Mucosa of rectum (tissue), 2 donors: ENCODE measurements around the gene ALG3.
"Not testable (repeated sequence)": the region's sequence is repeated elsewhere in the genome, so short reads cannot be mapped to it uniquely, and the experiment has no call there.

ENCODE experiments used
- H3K27ac ChIP-seq, 2 donors: one replicate each; pipeline ENCODE4 v1.7.0; 2013; ENCODE audit warnings: inconsistent platforms in 2 of 2, low read depth in 2 of 2, low read length in 2 of 2
- H3K27me3 ChIP-seq, 2 donors: one replicate each; pipeline ENCODE4 v1.7.0; 2013; ENCODE audit warnings: low read length in 2 of 2; ENCODE audit not compliant: control insufficient read depth in 2 of 2, insufficient read depth in 2 of 2
- H3K36me3 ChIP-seq, 2 donors: one replicate each; pipeline ENCODE4 v1.7.0; 2013; ENCODE audit warnings: low read length in 2 of 2; ENCODE audit not compliant: control insufficient read depth in 2 of 2, insufficient read depth in 2 of 2
- H3K4me1 ChIP-seq, 2 donors: one replicate each; pipeline ENCODE4 v1.7.0; 2013; ENCODE audit warnings: low read length in 2 of 2, mild to moderate bottlenecking in 1 of 2; ENCODE audit not compliant: control insufficient read depth in 2 of 2, insufficient read depth in 2 of 2
- H3K4me3 ChIP-seq, 2 donors: one replicate each; pipeline ENCODE4 v1.7.0; 2013; ENCODE audit warnings: low read length in 2 of 2
- H3K9ac ChIP-seq, 2 donors: one replicate each; pipeline ENCODE4 v1.7.0; 2013; ENCODE audit warnings: low read length in 2 of 2, low read depth in 1 of 2, mild to moderate bottlenecking in 1 of 2
- H3K9me3 ChIP-seq, 2 donors: one replicate each; pipeline ENCODE4 v1.7.0; 2013; ENCODE audit warnings: low read length in 2 of 2; ENCODE audit not compliant: control insufficient read depth in 2 of 2
- donor health status: healthy.
- donor health status: Normal muscosa, but diverticular disease.

Gene ALG3

DNA sequence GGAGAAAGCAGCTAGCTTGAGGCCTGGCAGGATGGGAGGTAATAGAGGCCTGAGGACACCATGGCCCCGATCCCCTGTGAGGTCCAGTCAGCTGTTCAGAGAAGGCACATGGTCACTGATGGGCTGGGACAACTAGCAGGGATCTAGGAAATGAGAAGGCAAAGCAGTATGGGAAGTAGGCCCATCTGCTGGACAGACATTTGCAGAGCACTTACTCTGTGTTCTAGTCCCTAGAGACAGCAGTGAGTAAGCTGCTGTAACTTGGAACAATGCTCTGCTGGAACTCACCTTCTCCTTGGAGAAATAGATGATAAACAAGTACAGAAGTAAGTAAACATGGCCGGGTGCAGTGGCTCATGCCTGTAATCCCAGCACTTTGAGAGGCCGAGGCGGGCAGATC, 34.2 kb upstream of the ALG3 start:
- Histone ChIP-seq H3K4me1 (no peaks in the 10 kb centered on the region), H3K4me3 (no peak overlapping the region), H3K9me3 (no peaks in the 10 kb centered on the region), H3K27ac (no peak overlapping the region), H3K36me3 (no peaks in the 10 kb centered on the region), H3K27me3 (peaks cover 1 to 8% of the 10 kb centered on the region in 2 donors), H3K9ac (no peak overlapping the region)

DNA sequence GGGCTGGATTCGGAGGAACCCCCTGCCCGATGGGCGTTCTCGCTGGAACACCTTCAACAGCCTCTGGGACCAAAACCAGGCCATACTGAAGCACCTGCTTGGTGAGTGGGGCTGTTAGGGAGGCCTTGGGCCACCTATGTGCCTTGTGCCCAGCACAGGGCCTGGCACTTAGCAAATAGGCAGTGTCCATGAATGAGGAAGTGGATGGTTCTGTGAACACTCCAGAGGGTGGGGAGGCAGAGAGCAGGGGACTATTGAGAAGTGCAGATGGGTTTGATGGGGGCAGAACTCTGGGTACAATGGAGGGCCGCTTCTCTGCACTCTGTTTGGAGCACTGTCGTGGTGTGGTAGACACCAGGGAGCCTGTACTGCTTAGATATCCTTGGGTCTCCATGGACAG, 28.6 kb upstream of the ALG3 start:
- no peak overlapping the region for H3K27ac ChIP-seq
- no peaks in the 10 kb centered on the region for H3K36me3 ChIP-seq
- no peaks in the 10 kb centered on the region for H3K4me1 ChIP-seq
- peaks cover 16 to 23% of the 10 kb centered on the region in 2 donors for H3K27me3 ChIP-seq
- H3K9me3 ChIP-seq, result no peaks in the 10 kb centered on the region
- no peak overlapping the region for H3K9ac ChIP-seq
- no peak overlapping the region for H3K4me3 ChIP-seq

DNA sequence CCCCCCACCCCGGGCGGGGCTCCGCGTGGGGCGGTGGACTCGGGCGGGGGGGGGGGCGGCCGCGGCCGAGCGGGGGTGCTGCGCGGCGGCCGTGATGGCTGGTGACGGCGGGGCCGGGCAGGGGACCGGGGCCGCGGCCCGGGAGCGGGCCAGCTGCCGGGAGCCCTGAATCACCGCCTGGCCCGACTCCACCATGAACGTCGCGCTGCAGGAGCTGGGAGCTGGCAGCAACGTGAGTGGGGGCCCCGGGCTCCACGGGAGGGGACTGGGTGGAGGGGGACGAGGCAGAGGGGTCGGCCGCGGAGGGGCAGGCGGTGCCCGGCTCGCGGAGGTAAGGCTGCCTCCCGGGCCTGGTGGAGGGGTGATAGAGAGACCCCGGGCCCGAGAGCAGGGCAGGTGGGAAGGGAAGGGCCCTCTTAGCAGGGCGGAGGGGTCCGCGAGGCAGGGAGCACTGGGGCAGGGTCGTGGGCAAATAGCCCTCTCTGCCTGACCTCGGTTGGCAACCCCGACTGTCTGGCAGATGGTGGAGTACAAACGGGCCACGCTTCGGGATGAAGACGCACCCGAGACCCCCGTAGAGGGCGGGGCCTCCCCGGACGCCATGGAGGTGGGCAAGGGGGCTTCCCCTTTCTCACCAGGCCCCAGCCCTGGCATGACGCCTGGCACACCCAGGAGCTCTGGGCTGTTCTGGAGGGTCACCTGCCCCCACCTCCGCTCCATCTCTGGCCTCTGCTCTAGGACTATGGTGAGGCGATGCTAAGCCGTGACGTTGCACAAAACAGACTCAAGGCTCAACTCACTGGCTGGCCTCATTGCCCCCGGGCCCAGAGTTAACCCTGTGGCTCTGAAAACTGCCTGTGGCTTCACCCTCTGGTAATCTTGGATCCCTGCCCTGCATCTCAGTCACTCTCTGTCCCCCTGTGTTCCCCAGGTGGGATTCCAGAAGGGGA, 27.5 kb upstream of the ALG3 start, which contains the start of gene ECE2:
Gene ECE2 (plus strand): TSS at position 62 of the 950 bp plus-strand sequence. CDS start 132 bp downstream, at position 194.
- H3K27me3 ChIP-seq, result peaks cover 16 to 21% of the 10 kb centered on the region in 2 donors

DNA sequence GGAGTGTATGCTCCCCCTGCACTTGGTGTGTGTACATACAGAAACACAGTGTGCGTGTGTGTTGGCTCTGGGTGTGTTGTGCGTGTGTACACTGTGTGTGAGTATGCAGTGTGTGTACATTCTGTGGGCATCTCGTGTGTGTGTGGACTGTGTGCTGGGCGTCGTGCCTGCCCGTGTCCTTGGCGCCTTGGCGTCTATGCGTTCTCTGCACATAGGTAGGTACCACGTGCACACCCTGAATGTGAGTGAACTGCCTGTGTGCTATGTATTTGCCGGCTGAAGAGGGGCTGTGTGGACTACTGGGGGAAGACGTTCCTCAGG, 26.6 kb upstream of the ALG3 start:
- no peaks in the 10 kb centered on the region for H3K4me1 ChIP-seq
- H3K9me3 ChIP-seq, result no peaks in the 10 kb centered on the region
- H3K27ac ChIP-seq, result no peak overlapping the region
- no peaks in the 10 kb centered on the region for H3K36me3 ChIP-seq
- no peak overlapping the region for H3K9ac ChIP-seq
- no peak overlapping the region for H3K4me3 ChIP-seq
- H3K27me3 ChIP-seq, result peaks cover 16 to 21% of the 10 kb centered on the region in 2 donors

More for the DNA sequence above, 27.5 kb upstream of the ALG3 start, which contains the start of gene ECE2:
- Histone ChIP-seq H3K9me3 (no peaks in the 10 kb centered on the region), H3K9ac (no peak within 1 kb of the TSS), H3K36me3 (no peaks in the 10 kb centered on the region), H3K4me3 (no peak within 1 kb of the TSS), H3K27ac (no peak within 1 kb of the TSS), H3K4me1 (no peaks in the 10 kb centered on the region)

DNA sequence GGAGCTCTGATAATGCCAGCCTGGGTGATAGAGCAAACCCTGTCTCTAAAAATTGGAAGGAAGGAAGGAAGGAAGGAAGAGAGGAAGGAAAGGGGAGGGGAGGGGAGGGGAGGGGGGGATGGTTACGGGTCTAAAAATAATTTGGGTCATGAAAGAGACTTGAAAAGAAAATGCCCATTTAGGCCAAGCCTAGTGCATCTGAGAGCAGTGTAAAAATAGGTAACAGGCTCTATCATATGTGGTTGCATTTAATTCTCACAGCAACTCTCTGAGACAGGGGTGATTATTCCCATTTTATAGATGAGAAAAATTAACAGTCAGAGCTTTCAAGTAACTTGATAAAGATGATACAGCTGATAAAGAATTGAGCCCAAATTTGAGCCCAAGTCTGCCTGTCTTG, 23.5 kb upstream of the ALG3 start:
- no peaks in the 10 kb centered on the region for H3K9me3 ChIP-seq
- H3K4me3 ChIP-seq, result no peak overlapping the region
- no peak overlapping the region for H3K27ac ChIP-seq
- H3K9ac ChIP-seq, result no peak overlapping the region
- no peaks in the 10 kb centered on the region for H3K4me1 ChIP-seq
- peaks cover 14 to 18% of the 10 kb centered on the region in 2 donors for H3K27me3 ChIP-seq
- no peaks in the 10 kb centered on the region for H3K36me3 ChIP-seq

DNA sequence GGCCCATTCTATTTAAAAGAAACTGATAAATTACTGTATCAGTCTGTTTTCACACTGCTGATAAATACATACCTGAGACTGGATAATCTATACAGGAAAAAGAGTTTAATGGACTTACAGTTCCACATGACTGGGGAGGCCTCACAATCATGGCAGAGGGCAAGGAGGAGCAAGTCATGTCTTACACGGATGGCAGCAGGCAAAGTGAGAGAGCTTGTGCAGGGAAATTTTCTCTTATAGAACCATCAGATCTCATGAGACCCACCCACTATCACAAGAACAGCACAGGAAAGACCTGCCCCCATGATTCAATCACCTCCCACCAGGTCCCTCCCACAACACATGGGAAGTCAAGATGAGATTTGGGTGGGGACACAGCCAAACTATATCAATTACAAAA, 18.5 kb upstream of the ALG3 start:
- not testable (repeated sequence) for H3K36me3 ChIP-seq
- H3K27me3 ChIP-seq, result peaks cover 6 to 11% of the 10 kb centered on the region in 2 donors

DNA sequence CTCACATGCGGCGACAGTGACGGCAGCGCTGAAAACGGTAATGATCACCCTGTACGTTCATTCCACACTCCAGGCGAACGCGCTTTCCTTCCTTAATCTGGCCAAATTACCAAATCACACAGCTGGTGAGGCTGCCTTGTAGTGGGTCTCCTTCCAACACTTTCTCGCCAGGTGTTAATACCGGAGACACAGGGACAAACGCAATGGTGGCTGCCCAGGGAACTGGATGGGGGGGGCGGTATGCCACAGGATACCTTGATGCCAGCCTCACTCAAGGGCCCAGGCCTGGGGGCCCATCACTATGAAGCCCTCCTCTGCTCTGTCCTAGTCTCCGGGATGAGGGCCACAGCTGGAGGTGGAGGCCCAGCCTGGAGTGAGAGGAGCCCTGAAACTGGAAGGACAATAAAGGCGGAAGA, 14.0 kb upstream of the ALG3 start:
- Histone ChIP-seq H3K4me3 (no peak overlapping the region), H3K27me3 (peaks cover 24 to 27% of the 10 kb centered on the region in 2 donors)

More for the DNA sequence above, 18.5 kb upstream of the ALG3 start:
- not testable (repeated sequence) for H3K4me3 ChIP-seq, H3K27ac ChIP-seq, H3K9me3 ChIP-seq, H3K4me1 ChIP-seq, H3K9ac ChIP-seq

DNA sequence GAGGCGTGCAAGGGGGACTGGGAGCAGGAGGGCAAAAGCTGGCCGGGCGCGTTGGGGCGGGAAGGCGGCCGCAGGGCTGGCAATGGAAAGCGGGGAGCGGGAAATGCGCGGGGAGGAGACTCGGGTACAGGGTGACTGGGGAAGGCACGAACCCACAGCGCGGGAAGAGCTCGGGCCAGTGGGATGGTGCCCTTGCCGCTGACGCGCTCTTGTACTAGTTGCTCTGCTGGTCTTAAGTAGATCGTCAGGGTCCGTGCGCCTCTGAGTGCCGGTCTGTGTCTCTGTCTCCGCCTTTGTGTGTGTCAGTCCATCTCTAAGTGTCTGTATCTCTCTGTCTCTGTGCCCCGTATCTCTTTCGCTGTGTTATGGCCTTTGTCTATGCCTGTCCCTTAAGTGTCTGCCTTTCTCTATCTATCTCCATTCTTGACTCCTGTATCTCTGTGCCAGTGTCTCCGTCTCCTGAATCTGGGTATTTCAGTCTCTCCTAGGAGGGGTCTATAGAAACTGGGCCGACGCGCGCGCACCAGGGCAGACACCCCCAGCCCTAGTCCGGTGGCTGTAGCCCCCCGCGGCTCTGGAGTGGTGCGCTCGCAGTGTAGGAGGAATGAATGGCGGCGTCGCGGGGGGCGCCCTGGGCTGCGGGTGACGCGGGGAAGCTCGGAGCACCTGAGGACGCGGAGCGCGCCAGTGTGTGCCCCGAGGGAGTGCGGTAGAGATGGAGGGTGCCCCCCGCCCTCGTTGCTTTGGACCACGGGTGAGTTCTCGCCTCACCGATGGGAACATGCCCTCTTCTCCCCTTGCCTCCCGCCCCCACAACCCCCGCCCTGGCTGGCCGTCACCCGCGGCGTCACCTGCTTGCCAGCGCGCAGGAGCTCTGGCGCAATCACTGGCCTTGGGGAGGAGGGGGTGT, 13.3 kb upstream of the ALG3 start:
- Histone ChIP-seq H3K36me3 (no peaks in the 10 kb centered on the region), H3K9me3 (no peaks in the 10 kb centered on the region), H3K9ac (no peak overlapping the region), H3K4me3 (peak overlapping the region; percentile 43 to 54), H3K4me1 (peaks cover 4 to 5% of the 10 kb centered on the region in 2 donors), H3K27me3 (peaks cover 24 to 27% of the 10 kb centered on the region in 2 donors), H3K27ac (no peak overlapping the region)

More for the DNA sequence above, 14.0 kb upstream of the ALG3 start:
- H3K36me3 ChIP-seq, result no peaks in the 10 kb centered on the region
- H3K9me3 ChIP-seq, result no peaks in the 10 kb centered on the region
- no peak overlapping the region for H3K27ac ChIP-seq
- H3K4me1 ChIP-seq, result peaks cover 4 to 5% of the 10 kb centered on the region in 2 donors
- no peak overlapping the region for H3K9ac ChIP-seq

DNA sequence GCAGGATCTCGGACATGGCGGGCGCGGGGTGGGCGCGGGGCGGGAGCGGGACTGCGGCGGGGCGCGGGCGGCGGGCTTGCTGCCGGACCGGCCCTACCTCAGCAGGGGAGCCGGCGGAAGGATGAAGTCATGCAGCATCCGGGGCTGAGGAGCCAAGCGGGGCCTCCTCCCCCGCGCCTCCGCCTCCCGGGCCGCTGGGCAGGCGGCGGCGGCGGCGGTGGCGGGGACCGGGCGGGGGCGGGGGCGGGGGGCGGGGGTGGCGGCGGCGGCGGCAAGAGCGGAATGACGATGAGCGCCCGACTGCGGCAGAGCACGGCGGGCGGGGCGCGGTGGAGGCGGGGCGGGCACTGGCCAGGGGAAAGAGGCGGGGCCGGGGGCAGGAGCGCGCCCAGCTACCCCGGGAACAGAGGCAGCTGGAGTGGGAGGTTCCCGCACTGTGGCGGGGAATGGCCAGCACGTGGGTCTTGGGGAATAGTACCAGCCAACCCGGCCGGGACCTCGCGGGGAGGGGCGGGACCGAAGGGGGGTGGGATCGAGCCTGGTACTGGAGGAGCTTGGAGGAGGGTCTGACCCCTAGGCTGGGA, 12.6 kb upstream of the ALG3 start, which contains the start of gene CAMK2N2:
Gene CAMK2N2 (minus strand): TSS at position 284 of the 584 bp plus-strand sequence. CDS start 268 bp downstream, at position 16.
- peak within 1 kb of the TSS; percentile 43 to 54 for H3K4me3 ChIP-seq
- peaks cover 4 to 5% of the 10 kb centered on the region in 2 donors for H3K4me1 ChIP-seq
- H3K36me3 ChIP-seq, result no peaks in the 10 kb centered on the region
- peaks cover 24 to 27% of the 10 kb centered on the region in 2 donors for H3K27me3 ChIP-seq
- no peak within 1 kb of the TSS for H3K27ac ChIP-seq
- H3K9me3 ChIP-seq, result no peaks in the 10 kb centered on the region
- no peak within 1 kb of the TSS for H3K9ac ChIP-seq
